ENCODE data around the gene MOB3A. TPM values are rescaled to one million over a fixed set of nuclear protein-coding genes. Genes with fewer than 3 reads are reported as not detected.
A peak's percentile ranks its signal among the peaks of the same experiment; 100 is the strongest.

MOB3A gene
- polyA plus RNA-seq, 3 donors = 10.1 to 35.7 (median 28.6) TPM

- 63 to 77% (median 69%) methylated on average over 24 of the region's 24 CpGs for WGBS, 3 donors
Observed at GRCh38 chr19:2053601-2054389, 42.3 kb downstream of the MOB3A start.

GRCh38 chr19:2051773-2052704 lies 44.1 kb downstream of the MOB3A start:
- no peak overlapping the region for H3K27ac ChIP-seq (ENCODE audit: low read depth, low read length)
- 31 to 38% (median 36%) methylated on average over 17 to 18 of the region's 18 CpGs for WGBS, 3 donors

More at GRCh38 chr19:2053601-2054389, 42.3 kb downstream of the MOB3A start:
- no peak overlapping the region for H3K27ac ChIP-seq (ENCODE audit: low read depth, low read length)

- 2 to 4% (median 3%) methylated on average over 41 to 93 of the region's 93 CpGs for WGBS, 3 donors
- peak within 1 kb of the TSS; percentile 53 for H3K27ac ChIP-seq (ENCODE audit: low read depth, low read length)
Observed at GRCh38 chr19:2050991-2051772, 44.9 kb downstream of the MOB3A start, which contains the start of gene MKNK2. MKNK2 (minus strand) TSS chr19:2051244; CDS start chr19:2050851, 393 bp downstream.

DNA sequence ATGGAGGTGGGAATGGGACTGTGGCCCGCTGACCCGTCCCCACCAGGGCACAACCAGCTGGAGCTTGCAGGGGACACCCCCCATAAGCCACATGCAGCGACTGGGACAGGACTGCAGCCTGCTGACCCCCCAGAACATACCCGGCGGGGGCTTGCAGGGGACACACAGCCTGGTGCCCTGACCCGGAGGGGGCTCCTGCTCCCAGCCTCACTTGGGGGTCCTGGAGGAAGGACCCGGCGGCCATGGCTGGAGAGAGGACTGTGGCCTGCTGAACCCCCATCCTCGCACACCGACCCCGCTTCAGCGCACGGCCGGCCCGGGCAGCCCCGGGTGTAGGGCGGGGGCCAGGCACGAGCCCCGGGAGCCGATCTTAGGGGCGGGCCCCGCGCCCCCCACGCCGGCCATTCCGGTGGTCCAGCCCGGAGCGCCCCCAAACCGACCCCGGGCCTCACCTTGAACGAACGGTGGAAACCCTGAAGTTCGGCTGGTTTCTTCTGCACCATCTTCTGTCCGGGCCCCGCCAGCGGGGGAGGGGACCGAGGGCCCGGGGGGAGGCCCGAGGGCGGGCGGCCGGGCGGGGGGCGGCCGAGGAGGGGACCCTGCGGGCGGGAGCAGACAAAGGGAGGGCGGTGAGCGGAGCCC lies 45.7 kb downstream of the MOB3A start:
- 1% methylated on average over 33 to 49 of the region's 49 CpGs for WGBS, 3 donors
- peak overlapping the region; percentile 53 for H3K27ac ChIP-seq (ENCODE audit: low read depth, low read length)

DNA sequence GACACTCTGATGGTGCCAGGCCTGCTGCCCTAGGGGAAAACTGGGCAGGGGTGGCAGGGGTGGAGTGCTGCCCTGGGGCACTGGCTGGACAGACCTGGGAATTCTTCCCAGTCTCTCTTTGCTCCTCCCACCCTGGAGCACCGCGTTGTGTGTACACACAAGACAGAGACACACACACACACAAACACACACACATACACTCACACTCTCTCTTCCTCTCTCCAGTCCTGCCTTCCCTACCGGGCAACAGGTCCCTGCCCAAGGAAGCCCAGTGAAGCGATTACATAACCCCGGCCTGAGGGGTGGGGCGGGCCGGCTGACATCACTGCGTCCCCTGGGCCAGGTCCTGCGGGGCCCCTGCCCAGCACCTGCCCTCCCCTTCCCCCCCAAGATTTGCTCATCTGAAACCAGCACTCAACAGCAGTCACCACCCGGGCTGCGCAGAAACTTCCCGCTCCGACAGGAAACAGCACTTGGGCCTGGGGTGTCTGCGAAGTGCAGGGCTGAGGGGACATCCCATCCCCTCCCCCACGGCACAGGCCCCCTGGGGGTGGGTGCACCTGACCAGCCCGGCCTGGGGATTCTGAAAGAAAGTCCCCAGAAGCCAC lies 46.3 kb downstream of the MOB3A start:
- peak overlapping the region; percentile 53 for H3K27ac ChIP-seq (ENCODE audit: low read depth, low read length)
- WGBS, 3 donors = 0 to 1% (median 0%) methylated on average over 16 of the region's 16 CpGs

- 27 to 57% (median 47%) methylated on average over 27 of the region's 27 CpGs for WGBS, 3 donors
- no peak overlapping the region for H3K27ac ChIP-seq (ENCODE audit: low read depth, low read length)
Observed at GRCh38 chr19:2048959-2049740, 47.0 kb downstream of the MOB3A start.

GRCh38 chr19:2048104-2048958 lies 47.8 kb downstream of the MOB3A start:
- no peak overlapping the region for H3K27ac ChIP-seq (ENCODE audit: low read depth, low read length)

GRCh38 chr19:2047449-2048103 lies 48.5 kb downstream of the MOB3A start:
- H3K27ac ChIP-seq (ENCODE audit: low read depth, low read length) = no peak overlapping the region
- WGBS, 3 donors = 42 to 74% (median 73%) methylated on average over 20 to 22 of the region's 22 CpGs

More at GRCh38 chr19:2048104-2048958, 47.8 kb downstream of the MOB3A start:
- WGBS, 3 donors = 42 to 73% (median 69%) methylated on average over 16 to 17 of the region's 17 CpGs

DNA sequence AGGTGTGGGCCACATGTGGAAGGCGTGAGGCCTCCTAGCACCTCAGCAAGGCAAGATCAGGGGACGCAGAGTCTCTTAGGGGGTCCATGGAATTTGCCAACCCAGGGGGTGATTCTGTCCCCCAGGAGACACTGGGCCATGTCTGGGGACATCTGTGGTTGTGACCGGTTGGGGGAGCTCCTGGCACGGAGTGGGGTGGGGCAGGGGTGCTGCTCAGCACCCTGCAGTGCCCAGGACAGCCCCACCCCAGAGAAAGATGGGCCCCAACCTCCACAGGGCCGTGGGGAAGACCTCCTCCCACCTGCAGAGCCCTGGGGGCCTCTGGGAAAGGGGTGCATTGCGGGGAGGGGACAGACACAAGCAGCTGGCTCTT lies 49.1 kb downstream of the MOB3A start:
- WGBS, 3 donors = 48 to 83% (median 81%) methylated on average over 6 of the region's 6 CpGs
- H3K27ac ChIP-seq (ENCODE audit: low read depth, low read length) = no peak overlapping the region

DNA sequence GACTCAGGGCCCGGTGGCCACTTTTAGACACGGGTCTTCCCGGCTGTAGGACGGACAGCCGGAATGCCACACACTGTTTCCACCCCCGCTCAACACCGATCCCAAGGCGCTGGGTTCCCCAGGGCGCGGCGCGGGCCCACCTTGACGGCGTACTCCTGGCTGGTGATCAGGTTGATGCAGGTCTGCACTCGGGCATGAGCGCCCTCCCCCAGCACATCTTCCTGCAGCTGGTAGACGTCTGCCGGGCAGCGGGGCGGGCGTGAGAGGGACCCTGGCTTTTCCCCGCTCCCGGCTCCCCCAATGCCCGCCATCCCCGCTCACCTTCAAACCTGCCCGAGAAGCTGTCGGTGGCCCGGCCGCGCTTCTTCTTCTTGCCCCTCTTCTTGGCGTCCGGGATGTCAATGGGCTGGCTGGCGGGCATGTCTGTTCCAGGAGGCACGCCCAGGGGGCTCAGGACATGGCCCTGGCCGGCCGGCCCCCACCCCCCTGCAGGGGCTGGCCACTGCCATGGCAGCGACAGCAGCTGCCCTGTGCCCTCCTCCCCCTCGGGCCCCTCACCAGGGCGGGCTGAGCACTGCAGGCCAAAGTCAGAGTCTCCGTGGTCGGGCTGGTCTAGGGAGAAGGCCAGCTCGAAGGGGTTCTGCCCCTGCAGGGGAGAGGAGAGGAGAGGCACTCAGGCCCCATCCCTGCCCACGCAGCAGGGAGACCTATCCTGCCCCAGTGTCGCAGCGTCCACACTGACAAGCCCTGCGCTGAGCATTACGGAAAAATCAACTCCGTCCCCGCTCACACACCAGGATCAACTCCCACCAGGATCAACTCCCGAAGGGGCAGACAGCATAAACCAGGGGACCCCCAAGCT lies 49.8 kb downstream of the MOB3A start:
- WGBS, 3 donors = 81 to 92% (median 89%) methylated on average over 50 of the region's 50 CpGs
- no peak overlapping the region for H3K27ac ChIP-seq (ENCODE audit: low read depth, low read length)

GRCh38 chr19:2045501-2046045 lies 50.6 kb downstream of the MOB3A start:
- H3K27ac ChIP-seq (ENCODE audit: low read depth, low read length) = no peak overlapping the region
- WGBS, 3 donors = 40 to 64% (median 54%) methylated on average over 14 of the region's 14 CpGs

DNA sequence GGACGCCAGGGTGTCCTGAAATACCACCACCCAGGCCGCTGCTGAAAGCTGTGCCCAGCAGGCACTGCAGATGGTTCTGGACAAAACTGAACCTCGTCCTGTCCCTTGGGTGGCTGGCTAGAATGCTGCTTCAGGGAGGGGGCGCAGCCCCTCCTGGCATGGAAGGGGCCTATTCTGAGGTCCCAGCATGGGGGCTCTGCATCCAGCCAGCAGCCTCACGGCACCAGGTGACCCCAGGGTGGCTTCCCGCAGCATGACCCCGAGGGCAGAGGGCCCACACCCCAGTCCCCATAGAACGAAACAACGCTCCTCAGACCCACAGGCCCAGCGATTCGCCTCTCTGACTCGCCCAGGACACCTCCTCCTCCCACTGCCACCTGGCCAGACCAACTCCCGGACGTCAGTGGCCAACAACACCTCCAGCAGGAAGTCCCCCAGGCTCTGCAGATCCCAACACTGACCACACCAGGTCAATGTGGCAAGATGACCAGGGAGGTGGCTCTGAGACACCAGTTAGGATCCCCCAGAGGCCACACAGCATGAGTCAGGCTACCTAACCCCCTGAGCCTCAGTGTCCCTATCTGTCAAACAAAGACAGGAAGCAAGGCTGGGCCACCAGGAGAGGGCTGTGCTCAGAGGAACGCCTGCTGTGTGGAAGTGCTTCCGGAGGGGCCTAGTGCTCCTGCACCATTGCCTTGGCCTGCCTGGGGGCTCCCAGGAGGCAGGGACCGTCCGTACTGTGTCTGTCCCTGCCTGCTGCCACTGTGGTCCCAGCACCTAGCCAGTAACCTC lies 51.2 kb downstream of the MOB3A start:
- H3K27ac ChIP-seq (ENCODE audit: low read depth, low read length) = no peak overlapping the region
- WGBS, 3 donors = 73 to 87% (median 75%) methylated on average over 18 of the region's 18 CpGs

- WGBS, 3 donors = 74 to 88% (median 75%) methylated on average over 9 to 11 of the region's 11 CpGs
Observed at GRCh38 chr19:2043961-2044708, 52.0 kb downstream of the MOB3A start.

More at GRCh38 chr19:2043961-2044708, 52.0 kb downstream of the MOB3A start:
- H3K27ac ChIP-seq (ENCODE audit: low read depth, low read length) = no peak overlapping the region

Data from adipose tissue (tissue), 3 donors.